ENCODE results near the gene DNAJB1. TPM values are rescaled to one million over a fixed set of nuclear protein-coding genes. Genes with fewer than 3 reads are reported as not detected.

DNAJB1 gene
- total RNA-seq, 2 experiments from 2014 or later: 93.8 to 95.8 TPM

DNA sequence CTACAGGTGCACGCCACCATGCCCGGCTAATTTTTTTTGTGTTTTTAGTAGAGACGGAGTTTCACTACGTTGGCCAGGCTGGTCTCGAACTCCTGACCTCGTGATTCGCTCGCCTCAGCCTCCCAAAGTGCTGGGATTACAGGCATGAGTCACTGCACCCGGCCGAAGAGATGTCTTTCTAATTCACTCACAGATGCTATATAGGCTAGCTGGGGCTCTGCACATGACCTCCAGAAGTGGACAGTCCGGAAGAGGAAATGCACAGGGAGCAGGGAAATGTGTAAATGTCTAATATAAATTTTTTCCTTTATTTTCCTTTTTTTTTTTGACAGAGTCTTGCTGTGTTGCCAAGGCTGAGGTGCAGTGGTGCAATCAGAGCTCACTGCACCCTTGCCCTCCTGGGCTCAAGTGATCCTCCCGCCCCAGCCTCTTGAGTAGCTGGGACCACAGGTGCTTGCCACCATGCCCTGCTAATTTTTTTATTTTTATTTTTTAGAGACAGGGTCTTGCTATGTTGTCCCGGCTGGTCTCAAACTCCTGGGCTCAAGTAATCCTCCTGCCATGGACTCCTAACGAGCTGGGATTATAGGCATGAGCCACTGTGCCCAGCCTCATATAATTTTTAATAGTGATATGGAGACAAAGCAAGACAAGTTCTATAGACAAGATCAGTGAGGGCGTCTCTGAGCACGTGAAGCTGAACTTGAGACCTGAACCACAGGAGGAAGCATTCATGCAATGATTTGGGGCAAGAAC is 30.6 kb downstream of the DNAJB1 start:
- POLR2A ChIA-PET: interaction anchor here (0.6 to 0.7 kb wide), 2 partner anchors 11 to 113 kb away, joined by 3 read pairs; no protein-coding TSS in a partner anchor

DNA sequence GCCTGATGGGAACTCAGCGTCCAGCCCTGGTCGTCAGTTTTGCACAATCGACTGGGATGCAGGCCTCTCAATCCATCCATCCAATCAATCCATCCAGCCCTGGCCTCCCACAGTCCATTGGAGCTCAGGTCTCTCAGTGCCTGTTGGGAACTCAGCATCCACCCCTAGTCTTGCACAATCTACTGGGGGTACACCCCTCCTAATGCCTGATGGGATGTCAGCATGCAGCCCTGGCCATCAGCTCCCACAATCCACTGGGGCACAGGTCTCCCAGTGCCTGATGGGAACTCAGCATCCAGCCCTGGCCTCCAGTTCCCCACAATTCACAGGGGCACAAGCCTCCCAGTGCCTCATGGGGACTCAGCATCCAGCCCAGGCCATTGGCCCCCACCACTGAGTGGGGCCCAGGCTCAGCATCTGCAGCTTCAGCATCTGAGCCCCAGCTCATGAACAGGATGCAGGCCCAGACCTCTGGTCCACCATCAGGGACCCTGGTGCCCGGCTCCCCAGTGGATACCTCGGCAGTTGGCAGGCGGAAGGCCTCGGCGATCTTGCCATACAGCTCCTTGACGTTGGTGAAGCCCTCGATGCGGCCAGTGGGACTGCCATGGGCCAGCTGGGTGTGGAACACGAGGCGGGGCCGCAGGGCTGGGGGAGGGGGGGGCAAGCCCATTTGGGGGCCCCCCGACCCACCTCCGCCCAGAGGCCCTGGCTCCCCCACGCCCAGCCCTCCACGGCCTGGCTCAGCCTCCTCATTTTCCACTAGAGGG is 35.8 kb downstream of the DNAJB1 start:
- POLR2A ChIA-PET: no interaction called here
- CTCF ChIA-PET: interaction anchor here (0.5 to 5.2 kb wide), 5 partner anchors 10 to 448 kb away, joined by 3 to 41 read pairs (median 3); partner anchors contain the start of gene PKN1

More for the DNA sequence above, 30.6 kb downstream of the DNAJB1 start:
- CTCF ChIA-PET: interaction anchor here (1.0 to 2.6 kb wide), 9 partner anchors 8 to 410 kb away, joined by 3 to 8 read pairs (median 5); partner anchors contain the start of genes GIPC1 and PTGER1

DNA sequence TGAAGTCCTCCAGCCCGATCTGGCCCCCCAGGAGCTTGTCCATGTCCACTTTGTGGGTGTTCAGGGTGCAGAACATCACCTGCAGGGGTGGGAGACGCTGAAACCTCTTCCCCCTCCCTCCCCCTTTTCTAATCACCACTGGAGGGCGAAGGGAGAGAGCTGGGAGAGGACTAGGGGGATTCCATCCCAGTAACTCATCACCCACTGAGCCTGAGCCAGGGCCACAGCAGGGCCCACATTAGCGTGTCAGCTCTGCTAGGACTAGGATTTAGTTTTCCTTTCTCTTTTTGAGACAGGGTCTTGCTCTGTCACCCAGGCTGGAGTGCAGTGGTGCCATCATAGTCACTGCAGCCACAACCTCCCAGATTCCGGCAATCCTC is 37.5 kb downstream of the DNAJB1 start:
- ChIA-PET CTCF (interaction anchor here (0.9 to 5.2 kb wide), 22 partner anchors 8 to 344 kb away, joined by 3 to 41 read pairs (median 5); partner anchors contain the start of genes ASF1B and GIPC1), POLR2A (interaction anchor here (1.0 to 1.6 kb wide), 2 partner anchors 38 to 48 kb away, joined by 3 to 4 read pairs; partner anchors contain the start of genes DNAJB1 and PKN1)

DNA sequence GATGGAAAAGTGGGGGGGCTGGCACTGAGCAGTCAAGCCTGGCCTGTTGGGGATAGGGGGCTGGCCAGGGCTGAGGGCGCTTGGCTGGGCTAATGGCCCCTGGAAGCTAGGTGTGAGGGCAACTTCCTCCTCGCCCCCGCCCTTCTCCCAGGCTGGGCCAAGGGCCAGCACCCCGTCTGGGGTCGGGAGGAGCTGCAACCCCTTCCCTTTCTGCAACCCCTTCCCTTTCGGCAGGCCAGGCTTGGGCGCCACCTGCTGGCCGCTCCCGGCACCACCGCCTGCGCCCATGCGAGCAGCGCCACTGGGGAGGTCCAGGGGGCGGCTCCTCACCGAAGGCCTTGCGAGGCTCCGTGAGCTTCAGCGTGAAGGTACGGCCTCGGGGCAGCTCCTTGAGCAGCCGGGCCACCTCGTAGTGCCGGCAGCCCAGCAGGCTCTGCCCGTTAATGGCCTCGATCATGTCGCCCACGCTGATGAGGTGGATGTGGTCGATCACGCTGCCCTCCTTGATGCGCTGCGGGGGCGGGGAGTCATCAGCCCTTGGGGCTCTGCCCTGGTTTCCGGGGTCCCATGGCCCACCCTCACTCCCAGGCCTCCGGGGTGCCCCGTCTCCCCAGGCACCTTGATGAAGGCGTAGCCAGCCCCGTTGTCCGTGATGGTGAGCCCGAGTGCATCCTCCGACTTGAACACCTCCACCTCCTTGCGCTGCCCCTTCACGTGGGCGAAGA is 38.1 kb downstream of the DNAJB1 start:
- ChIA-PET POLR2A (interaction anchor here (1.0 to 1.6 kb wide), 2 partner anchors 38 to 48 kb away, joined by 3 to 4 read pairs; partner anchors contain the start of genes DNAJB1 and PKN1), CTCF (interaction anchor here (0.5 to 5.2 kb wide), 28 partner anchors 8 to 343 kb away, joined by 3 to 41 read pairs (median 5); partner anchors contain the start of genes ASF1B and GIPC1)

DNA sequence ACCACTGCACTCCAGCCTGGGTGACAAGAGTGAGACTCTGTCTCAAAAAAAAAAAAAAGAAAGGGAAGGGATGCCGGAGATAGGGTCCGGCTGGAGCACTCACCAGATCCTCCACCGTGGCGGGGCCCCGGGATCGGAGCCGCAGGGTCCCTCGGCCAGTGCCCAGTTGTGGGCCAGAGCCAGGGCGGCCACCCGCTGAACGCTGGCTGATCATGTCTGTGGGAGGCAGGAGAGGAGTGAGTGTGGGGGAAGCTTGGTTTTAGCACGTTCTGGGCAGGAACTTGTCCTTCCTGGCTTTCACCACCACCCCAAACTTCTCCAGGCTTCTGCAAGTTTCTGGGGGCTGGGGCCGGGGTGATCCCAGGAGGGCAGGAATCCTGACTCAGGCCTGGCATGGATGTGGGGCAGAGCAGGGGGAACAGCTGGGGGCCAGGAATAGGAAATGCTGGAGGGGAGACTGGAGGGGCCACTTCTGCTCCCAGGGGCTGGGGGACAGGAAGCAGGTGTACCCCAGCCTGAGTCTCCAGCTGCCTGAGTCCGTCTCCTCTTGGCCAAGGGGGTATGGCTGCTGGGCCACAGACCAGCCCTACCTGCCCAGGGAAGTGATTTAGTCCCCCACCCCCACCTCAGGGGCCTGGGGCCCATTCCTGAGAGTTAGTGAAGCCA is 38.8 kb downstream of the DNAJB1 start:
- POLR2A ChIA-PET: interaction anchor here (1.0 to 1.6 kb wide), 2 partner anchors 39 to 47 kb away, joined by 3 to 4 read pairs; partner anchors contain the start of genes DNAJB1 and PKN1
- CTCF ChIA-PET: interaction anchor here (0.5 to 5.2 kb wide), 29 partner anchors 7 to 571 kb away, joined by 3 to 41 read pairs (median 4); partner anchors contain the start of genes ASF1B and GIPC1

DNA sequence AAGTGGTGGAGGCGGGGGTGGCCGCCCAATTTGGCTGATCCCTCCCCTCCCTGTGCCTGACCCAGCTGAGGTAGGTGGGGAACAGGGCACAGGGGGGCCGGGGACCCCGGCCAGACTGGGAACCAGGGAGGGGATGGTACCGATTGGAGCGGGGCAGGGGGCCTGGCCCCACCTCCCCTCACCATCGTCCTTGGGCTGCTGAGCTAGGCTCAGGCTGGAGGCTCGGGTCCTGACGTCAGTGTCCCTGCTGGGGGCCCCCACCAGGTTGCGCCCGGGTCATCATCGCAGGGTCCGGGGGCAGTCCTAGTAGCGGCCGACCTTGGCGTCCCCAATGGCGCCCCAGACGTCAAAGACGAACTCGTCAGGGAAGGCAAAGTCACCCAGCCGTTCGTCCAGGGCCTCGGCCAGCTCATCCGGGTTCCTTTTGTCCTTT is 40.1 kb downstream of the DNAJB1 start:
- CTCF ChIA-PET: interaction anchor here (0.5 to 5.2 kb wide), 8 partner anchors 9 to 130 kb away, joined by 3 to 41 read pairs (median 5); no protein-coding TSS in a partner anchor
- POLR2A ChIA-PET: interaction anchor here (0.6 kb wide), 1 partner anchor 1600 kb away, joined by 3 read pairs; no protein-coding TSS in a partner anchor

DNA sequence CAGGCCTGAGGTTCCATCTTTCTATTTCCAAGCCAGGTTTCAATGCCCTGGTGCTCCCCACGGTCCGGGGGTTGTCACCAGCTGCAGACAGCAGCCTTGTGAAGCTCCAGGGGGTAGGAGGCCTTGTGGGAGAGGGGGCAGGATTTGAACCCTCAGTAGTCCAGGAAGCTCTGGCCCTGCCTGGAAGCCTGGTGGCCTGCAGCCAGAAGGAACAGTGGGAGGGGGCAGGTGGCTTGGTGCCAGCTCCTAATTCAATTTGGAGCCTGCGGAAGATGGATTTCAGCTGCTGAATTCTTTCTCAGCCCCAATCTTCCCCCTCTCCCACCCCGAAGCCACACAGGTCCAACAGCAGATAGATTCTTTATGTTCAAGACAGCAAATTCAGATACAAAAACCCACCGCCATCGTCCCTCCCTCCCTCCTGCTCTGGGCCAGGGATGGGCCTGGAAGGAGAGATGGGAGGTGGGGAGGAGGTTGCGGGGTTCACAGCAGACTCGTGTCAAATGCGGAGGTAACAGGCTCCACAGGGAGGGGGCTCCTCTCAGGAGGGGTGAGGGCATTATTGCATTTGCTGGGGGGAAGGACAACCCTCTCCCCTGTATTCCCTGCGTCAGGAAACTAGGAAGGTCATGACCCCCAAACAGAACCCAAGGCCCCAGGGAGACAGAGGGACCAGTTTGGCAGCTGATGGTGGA is 40.6 kb downstream of the DNAJB1 start:
- ChIA-PET POLR2A (interaction anchor here (0.6 kb wide), 1 partner anchor 1600 kb away, joined by 3 read pairs; no protein-coding TSS in a partner anchor), CTCF (interaction anchor here (0.5 to 5.2 kb wide), 7 partner anchors 9 to 129 kb away, joined by 3 to 41 read pairs (median 3); no protein-coding TSS in a partner anchor)

DNA sequence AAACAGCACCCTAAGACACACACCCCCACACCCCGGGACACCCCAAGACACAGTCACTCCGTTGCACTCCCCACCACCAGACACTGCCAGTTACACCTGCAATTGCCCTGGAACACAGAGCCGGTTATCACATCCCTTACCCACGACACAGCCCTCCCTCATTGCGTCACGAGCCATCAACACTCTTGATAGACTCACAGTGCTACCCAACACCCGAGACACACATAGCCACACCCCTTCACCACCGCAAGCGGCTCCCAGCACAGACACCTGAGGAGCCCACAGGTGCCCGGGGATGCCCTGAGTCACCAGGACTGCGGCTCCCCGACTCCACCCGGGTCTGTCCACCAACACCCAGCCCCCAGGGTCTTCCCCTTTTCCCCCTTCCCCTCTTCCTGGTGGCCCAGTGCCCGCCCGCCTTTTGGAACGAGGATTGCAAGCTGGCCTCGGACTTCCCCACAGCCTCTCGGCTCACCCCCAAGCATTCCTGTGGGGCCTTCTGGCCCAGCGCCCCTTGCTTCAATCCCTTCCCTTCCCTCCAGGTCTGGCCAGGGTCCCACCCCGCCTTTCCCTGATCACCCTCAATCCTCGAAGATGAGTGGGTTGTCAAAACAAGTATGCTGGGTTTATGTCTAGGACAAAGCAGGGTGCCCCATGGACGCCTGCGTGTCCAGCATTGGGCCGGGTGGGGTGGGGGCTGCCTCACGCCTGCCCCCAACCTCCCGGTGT is 41.4 kb downstream of the DNAJB1 start:
- CTCF ChIA-PET: interaction anchor here (1.0 to 2.1 kb wide), 3 partner anchors 10 to 341 kb away, joined by 3 to 8 read pairs (median 8); partner anchors contain the start of gene PKN1
- POLR2A ChIA-PET: no interaction called here

DNA sequence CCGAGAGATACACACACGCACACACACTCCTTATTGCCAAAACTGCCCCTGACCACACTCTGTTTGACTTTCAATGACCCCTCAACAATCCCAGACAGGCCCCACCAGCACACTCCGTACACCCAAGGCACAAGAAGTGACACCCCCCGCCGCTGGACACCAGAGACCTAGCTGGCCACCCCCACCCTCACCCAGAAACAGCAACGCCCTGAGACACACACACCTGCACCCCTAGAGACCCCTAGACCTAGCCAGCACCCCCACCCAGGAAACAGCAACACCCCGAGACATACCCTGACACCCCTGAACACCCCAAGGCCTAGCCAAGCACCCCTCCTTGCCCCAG is 41.9 kb downstream of the DNAJB1 start:
- POLR2A ChIA-PET: no interaction called here
- CTCF ChIA-PET: interaction anchor here (1.0 to 2.1 kb wide), 3 partner anchors 10 to 341 kb away, joined by 3 to 8 read pairs (median 5); partner anchors contain the start of gene PKN1

DNA sequence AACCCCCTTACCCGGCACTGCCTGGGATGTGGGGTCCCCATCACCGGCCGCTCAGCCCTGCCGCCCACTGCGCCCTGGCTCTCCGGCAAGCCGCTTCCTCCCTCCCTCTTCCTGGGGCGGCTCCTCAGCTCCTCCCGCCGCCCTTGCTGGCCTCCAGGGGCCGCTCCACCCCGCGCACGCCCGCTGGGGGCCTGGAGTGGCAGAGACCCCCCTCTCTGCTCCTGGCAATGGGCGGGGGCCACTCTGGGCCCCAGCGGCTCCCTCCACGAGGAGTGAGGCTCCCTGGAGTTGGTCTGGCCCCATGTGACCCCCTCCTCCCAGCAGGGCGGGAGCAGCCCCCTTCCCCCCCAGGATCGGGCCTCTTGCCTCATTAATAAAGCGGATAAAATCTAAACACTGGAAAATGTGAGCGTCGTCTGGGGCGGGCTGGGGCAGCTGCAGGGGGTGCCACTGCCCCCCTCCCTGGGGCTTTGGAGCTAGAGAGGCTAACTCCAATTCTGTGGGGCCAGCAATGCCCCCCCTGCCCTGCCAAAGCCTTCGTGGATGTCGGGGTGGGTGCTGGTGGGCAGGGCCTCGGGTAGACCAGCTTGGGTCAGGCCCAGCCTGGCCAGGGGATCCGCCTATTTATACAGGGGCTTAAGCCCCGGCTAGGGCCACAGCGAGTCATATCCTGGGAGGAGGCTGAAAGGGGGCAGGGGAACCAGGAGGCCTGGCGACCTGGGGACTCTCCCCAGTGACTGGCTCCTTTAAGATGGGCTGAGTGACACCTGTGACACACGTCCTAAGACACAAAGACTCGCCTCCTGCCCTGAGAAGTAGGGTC is 42.7 kb downstream of the DNAJB1 start, which contains the start of gene PTGER1:
Gene PTGER1 (minus strand): TSS at position 104 of the 823 bp plus-strand sequence. CDS start 1,034 bp downstream, outside the sequence.
- ChIA-PET CTCF (interaction anchor here (1.0 to 2.1 kb wide), 3 partner anchors 11 to 340 kb away, joined by 3 to 8 read pairs (median 5); partner anchors contain the start of gene PKN1), POLR2A (no interaction called here)

DNA sequence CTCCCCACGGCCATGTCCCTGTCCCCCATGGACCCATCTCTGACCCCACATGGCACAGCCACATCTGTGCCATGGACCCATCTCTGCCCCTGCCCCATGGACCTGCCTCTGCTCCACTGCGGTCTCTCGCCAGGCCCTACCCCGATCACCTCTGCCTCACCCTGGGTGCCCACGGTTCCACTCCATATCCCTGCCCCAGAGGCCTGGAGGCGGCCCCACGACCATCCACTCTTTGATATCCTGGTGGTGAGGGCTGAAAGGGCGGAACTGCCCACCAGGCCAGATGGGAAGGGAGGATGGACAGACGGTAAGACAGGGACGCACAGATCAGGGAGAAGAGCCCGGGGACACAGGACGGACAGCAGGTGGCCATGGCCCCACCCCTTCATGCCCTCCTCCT is 43.4 kb downstream of the DNAJB1 start:
- ChIA-PET CTCF (interaction anchor here (1.8 to 2.1 kb wide), 2 partner anchors 12 to 42 kb away, joined by 5 to 8 read pairs; partner anchors contain the start of gene PKN1), POLR2A (no interaction called here)

DNA sequence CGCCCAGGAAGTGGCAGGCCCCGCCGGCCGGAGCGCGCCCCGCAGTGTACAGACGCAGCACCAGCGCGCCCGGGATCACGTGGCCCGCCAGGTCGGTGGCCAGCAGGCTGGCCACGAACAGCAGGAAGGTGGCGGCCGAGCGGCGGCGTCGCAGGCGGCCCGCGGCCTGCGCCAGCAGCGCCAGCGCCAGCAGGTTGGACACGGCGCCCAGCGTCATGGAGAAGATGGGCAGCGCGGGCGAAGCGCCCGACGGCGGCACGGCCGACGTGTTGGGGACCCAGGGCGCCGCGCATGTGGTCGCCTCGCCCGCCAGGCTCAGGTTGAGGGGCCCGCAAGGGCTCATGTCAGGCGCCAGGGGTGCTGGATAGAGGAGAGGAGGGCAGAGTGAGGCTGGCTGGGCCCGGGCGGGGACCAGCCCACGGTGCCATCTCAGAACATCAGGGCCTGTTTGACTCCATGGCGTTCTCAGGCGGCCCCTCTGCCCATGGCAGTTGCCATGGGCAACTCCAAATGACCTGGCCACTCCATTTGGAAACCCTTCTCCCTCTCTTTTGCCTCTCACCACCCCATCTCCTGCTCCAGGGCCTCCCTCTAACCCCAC is 44.1 kb downstream of the DNAJB1 start:
- ChIA-PET POLR2A (no interaction called here), CTCF (no interaction called here)

DNA sequence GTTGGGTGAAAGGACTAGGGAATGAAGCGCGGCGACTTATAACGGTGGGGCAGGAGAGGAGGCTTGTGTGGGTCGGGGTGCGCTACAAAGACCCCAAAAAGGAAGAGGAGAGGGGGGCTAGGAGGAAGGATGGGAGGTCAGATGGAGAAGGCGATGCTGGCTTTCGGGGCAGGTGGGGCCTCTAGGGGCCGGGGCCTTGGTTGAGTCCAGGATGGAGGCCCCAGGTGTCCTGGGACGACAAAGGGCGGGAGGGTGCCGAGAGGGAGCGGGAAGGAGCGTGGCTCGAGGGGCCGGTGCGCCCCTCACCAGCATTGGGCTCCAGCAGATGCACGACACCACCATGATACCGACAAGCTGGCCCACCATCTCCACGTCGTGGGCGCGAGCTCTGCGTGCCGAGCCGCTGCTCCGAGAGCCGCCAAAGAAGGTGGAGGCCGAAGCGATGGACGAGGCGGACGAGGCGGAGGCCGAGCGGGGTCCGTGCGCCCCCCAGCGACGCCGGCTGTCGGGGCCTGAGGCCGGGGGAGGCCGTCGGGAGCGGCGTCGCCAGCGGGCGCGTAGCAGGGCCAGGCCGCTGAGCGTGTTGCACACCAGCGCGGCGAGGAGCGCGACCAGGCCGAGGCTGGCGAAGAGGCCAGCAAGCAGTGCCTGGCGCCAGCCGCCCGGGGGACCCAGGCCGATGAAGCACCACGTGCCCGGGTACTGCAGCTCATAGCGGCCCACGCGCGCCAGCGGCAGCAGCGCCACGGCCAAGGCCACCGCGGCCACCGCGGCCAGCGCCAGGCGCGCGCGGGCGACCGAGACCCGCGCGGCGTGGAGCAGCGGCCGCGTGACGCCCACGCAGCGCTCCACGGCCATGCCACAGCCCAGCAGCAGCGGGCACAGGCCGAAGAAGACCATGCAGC is 44.9 kb downstream of the DNAJB1 start:
- ChIA-PET CTCF (interaction anchor here (0.6 to 2.6 kb wide), 21 partner anchors 7 to 336 kb away, joined by 3 to 19 read pairs (median 4); partner anchors contain the start of genes DDX39A and PKN1), POLR2A (no interaction called here)

DNA sequence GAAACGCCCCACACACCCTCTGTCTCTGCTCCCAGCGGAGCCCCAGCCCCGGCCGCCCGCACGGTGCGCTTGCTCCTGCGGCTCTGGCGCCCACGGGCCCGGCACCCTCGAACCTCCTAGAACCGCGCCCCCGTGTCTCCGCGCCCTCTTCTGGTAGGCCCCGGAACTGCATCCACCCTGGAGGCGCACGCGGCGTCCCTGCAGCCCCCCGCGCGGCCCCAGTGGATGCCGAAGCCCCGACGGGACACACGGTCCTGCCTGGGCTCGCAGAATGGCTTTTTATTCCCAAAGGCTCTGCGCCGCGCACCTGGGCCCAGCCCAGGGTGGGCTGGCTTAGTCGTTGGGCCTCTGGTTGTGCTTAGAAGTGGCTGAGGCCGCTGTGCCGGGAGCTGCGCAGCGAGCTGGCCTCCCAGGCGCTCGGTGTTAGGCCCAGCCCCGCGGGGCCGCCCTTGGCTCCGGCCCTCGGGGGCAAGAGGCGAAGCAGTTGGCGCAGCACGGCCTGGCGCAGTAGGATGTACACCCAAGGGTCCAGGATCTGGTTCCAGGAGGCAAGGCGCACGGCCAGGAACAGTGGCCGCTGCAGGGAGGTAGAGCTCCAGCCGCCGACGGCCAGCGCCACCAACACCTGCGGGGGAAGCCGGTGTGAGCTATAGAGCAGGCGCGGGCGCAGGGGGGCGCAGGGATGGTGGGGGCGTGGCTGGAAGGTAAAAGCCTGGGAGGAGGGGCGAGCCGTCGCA is 45.8 kb downstream of the DNAJB1 start:
- ChIA-PET POLR2A (no interaction called here), CTCF (interaction anchor here (0.6 to 2.6 kb wide), 31 partner anchors 8 to 335 kb away, joined by 3 to 19 read pairs (median 3); partner anchors contain the start of genes DDX39A and PKN1)

All from activated CD8-positive, alpha-beta memory T cell treated with anti-CD3 and anti-CD28 coated beads for 36 hours (primary cell).